Measurements from ENCODE around the gene RNF44. TPM values are rescaled to one million over a fixed set of nuclear protein-coding genes. Genes with fewer than 3 reads are reported as not detected.

The RNF44 gene
- total and polyA plus RNA-seq, 2 of the 4 experiments (the other 2 are of a cell fraction) = 0.54 to 12.4 TPM

DNA sequence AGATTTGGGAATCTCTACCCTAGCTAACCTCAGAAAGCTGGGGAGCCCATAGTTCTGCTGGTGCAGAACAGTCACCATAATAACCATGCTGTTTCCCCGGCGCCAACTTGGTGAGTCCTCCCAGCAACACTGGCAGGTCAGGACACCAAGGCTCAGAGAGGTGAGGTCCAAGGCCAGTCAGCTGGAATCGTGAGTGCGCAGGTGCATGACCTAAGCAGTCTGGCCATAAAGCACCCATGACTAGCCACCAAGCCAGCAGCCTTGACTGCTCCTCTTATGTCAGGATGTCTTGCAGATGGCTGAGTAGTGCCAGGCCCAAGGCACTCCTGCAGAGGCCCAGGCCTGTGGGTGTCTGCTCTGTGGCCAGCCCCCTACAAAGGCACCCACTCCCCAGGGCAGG lies 2.6 kb downstream of the RNF44 start:
- Histone ChIP-seq H3K27ac (ENCODE audit: insufficient read depth, low read length) (no peak overlapping the region), H3K36me3 (ENCODE audit: control insufficient read depth, insufficient read depth, low read length) (peaks cover 17% of the 10 kb centered on the region), H3K4me1 (ENCODE audit: control insufficient read depth, insufficient read depth, low read length) (peaks cover 24% of the 10 kb centered on the region), H3K14ac (replicated peaks; ENCODE audit: low read depth, low read length) (no peak overlapping the region), H2AFZ (replicated peaks; ENCODE audit: low read length, poor library complexity) (no peak overlapping the region), H2BK5ac (ENCODE audit: low read depth, low read length, poor library complexity, severe bottlenecking) (no peak overlapping the region), H3K4ac (ENCODE audit: low read depth, low read length) (no peak overlapping the region), H2AK9ac (replicated peaks; ENCODE audit: low read depth, low read length, poor library complexity) (no peak overlapping the region), H3K79me1 (ENCODE audit: low read depth in 1 of 2, low read length in 2 of 2) (peaks cover 23 to 49% of the 10 kb centered on the region in 2 experiments), H3K27me3 (ENCODE audit: control insufficient read depth, insufficient read depth, low read length) (no peaks in the 10 kb centered on the region), H3K9ac (ENCODE audit: low read depth, low read length) (no peak overlapping the region), H4K5ac (ENCODE audit: low read depth, low read length) (no peak overlapping the region), H3K9me1 (ENCODE audit: insufficient read depth, low read length) (peaks cover 15% of the 10 kb centered on the region; the same call in 1 of the 2 replicates), H2BK120ac (ENCODE audit: low read depth, low read length) (no peak overlapping the region), H2AK5ac (ENCODE audit: low read depth, low read length) (no peak overlapping the region), H3K56ac (ENCODE audit: extremely low read depth, insufficient read depth, low read length) (no peak overlapping the region), H3K23ac (ENCODE audit: low read depth, low read length) (no peak overlapping the region), H4K91ac (ENCODE audit: insufficient read depth, low read depth, low read length) (no peak overlapping the region), H3K4me3 (ENCODE audit: insufficient read depth, low read depth, low read length) (no peak overlapping the region), H3K18ac (ENCODE audit: low read depth, low read length) (no peak overlapping the region), H4K8ac (ENCODE audit: low read depth in 2 of 2, low read length in 2 of 2) (0 out of 4 replicates have a peak overlapping the region, but pooled peaks of 1 of the 2 experiments have one; percentile 13), H3K9me3 (ENCODE audit: control insufficient read depth, insufficient read depth, low read length) (no peaks in the 10 kb centered on the region), H2BK15ac (ENCODE audit: low read depth, low read length) (no peak overlapping the region), H2BK20ac (ENCODE audit: low read depth, low read length) (no peak overlapping the region), H3K4me2 (ENCODE audit: low read depth, low read length) (no peak overlapping the region; the same call in 1 of the 2 replicates), H4K20me1 (ENCODE audit: insufficient read depth, low read length) (peaks cover 28% of the 10 kb centered on the region)
- in situ Hi-C loops (cut with MboI; ENCODE audit: low sequenced_read_pairs) = no loop called here
- dilution Hi-C loops (cut with HindIII; ENCODE audit: low sequenced_read_pairs, unreplicated experiment) = no loop called here
- BruUV-seq (replicated peaks) = no TSS peak
- intact Hi-C loops (cut with micrococcal nuclease) = no loop called here
- POLR2A ChIA-PET (ENCODE audit: unreplicated experiment) = no interaction called here
- CTCF ChIA-PET = interaction anchor here (1.4 kb wide), 1 partner anchor 87 kb away, joined by 3 read pairs; the partner anchor contains the start of gene FAF2
- no peak for TF ChIP-seq RAD21 (IDR thresholded peaks at IDR 0.05; ENCODE audit: low read length)
- TF ChIP-seq MAZ (IDR thresholded peaks at IDR 0.05; ENCODE audit: borderline replicate concordance, low read depth, low read length) = no peak
- no peak for TF ChIP-seq MAFK (IDR thresholded peaks at IDR 0.05; ENCODE audit: low read depth, low read length)
- ATAC-seq (ENCODE audit: low read depth) (no peak), DNase-seq (no peak)
- 83% methylated on average over 2 of the region's 4 CpGs; no CpG with 5 or more reads in 1 of the 2 experiments for whole genome bisulfite sequencing, 2 experiments (ENCODE audit: extremely low coverage in 2 of 2, insufficient read length in 1 of 2)

Data from IMR-90 (cell line).